Gastroesophageal sphincter (tissue), 2 donors: ENCODE measurements around the gene BAIAP2L1.

Experiments used
- POLR2A ChIP-seq, 2 donors: fragments of 450-650 bp; IDR thresholded peaks; one replicate each; pipeline ENCODE4 v1.6.1; 2017; ENCODE audit warnings: antibody characterized with exemption in 2 of 2, mild to moderate bottlenecking in 2 of 2, moderate library complexity in 1 of 2
- POLR2AphosphoS5 ChIP-seq: sonication (generic); formaldehyde crosslinking; IDR thresholded peaks from one replicate; pipeline ENCODE4 v1.6.1; 2017; ENCODE audit warnings: antibody characterized with exemption

DNA sequence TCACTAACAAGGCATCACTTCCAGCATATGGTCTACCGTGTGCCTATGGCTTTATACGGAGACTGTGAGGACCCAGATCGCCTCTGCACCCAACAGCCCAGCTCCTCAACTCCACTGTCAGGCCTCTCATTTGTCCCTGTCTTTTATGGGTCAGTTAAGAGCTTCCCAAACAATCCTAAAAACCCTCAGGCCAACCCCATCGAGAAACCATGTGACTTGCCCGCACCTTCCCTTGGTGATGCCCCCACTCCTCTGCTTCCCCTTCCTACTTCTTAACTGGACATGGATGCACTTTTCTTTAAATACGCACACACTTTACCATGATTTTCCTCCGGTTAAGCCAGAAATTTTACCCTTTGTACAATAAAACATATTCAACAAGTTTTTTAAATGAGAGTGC, 46.8 kb downstream of the BAIAP2L1 start:
- no peak for TF ChIP-seq POLR2AphosphoS5
- no peak for TF ChIP-seq POLR2A (IDR thresholded peaks at IDR 0.05)
